ENCODE results near the gene TLE7. TPM values are rescaled to one million over a fixed set of nuclear protein-coding genes. Genes with fewer than 3 reads are reported as not detected.

The TLE7 gene
- total and polyA plus RNA-seq, 2 of the 8 experiments (the other 6 are each of a cell fraction or from before 2014, with no cell fraction given) = 0.03 TPM; not detected in 1

DNA sequence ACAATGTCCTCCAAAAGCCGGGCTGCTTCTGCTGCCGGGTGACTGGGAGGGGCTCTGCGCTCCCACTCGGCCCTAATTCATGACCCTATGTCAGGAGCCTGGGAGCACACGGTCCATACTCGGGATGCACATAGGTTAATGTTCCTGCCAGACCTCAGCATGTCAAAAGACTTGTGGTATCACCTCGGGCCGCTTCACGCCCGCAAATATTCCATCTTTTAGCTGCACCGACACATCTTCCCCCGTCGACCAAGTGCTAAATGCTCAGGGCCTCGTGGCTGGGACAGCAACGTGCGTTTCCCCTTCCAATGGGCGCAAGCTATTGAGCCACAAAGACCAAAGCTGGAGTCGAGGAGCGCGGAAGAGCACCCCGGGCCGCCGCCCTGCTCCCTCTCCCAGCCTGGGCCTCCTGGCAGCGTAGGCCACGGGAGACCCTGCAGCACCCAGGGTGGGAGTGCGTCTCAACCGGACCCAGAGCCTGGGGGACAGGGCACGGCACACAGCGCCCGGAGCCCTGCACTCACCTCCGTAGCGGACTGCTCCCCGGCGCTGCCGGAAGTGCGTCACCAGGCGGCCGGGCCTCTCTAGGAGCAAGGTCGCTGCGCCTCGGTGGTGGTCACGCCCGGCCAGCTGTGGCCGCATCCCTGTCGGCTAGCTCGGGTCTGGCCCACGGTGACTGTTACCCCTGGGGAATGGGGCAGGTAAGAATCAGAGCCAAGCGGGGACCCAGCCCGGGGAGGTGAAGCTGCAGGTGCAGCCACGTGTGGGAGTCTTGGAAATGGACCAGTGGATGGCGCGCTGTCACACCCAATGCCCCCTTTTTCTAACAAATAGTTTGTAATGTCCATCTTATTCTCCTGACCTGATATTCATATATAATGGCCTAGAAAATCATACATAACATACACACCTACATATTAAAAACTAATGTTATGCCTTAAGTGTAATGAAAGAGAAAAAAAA lies 20.1 kb upstream of the TLE7 start, which contains the start of gene ZNF23 (continued):
- TF ChIP-seq TEAD4 (IDR thresholded peaks at IDR 0.05; ENCODE audit: low read depth, low read length) (no peak), RAD21 (IDR thresholded peaks at IDR 0.05 in 1 of 2, conservative IDR thresholded peaks at IDR 0.05 in 1 of 2; ENCODE audit: low read depth in 2 of 2, low read length in 2 of 2) (peak in 1 of 2 experiments; percentile 7; a peak in 1 of 4 replicates)
- TF ChIP-seq, protein P1, sequence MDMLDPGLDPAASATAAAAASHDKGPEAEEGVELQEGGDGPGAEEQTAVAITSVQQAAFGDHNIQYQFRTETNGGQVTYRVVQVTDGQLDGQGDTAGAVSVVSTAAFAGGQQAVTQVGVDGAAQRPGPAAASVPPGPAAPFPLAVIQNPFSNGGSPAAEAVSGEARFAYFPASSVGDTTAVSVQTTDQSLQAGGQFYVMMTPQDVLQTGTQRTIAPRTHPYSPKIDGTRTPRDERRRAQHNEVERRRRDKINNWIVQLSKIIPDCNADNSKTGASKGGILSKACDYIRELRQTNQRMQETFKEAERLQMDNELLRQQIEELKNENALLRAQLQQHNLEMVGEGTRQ (IDR thresholded peaks at IDR 0.05; ENCODE audit: low read length) = no peak
